ENCODE results near the gene TUBA4B. TPM values are rescaled to one million over a fixed set of nuclear protein-coding genes. Genes with fewer than 3 reads are reported as not detected.
A peak's percentile ranks its signal among the peaks of the same experiment; 100 is the strongest.

Gene TUBA4B
- total RNA-seq, 1 experiment from 2014 or later, result not detected

- Mint-ChIP-seq H3K4me3 (ENCODE audit: unreplicated experiment) (peak overlapping the region; percentile 96), H3K36me3 (ENCODE audit: insufficient read depth, unreplicated experiment) (peaks cover 35% of the 10 kb centered on the region), H3K27me3 (ENCODE audit: insufficient read depth, unreplicated experiment) (no peaks in the 10 kb centered on the region), H3K4me1 (ENCODE audit: low read depth, unreplicated experiment) (no peaks in the 10 kb centered on the region), H3K9me3 (ENCODE audit: unreplicated experiment) (no peaks in the 10 kb centered on the region), H3K27ac (ENCODE audit: unreplicated experiment) (peak overlapping the region; percentile 95)
- Histone ChIP-seq H3K4me3 (ENCODE audit: low read depth, low read length) (peak overlapping the region; percentile 89), H3K9me3 (no peaks in the 10 kb centered on the region), H3K4me1 (peaks cover 18% of the 10 kb centered on the region), H3K36me3 (ENCODE audit: control insufficient read depth, insufficient read depth, low read length) (peaks cover 3% of the 10 kb centered on the region), H3K27me3 (replicated peaks; ENCODE audit: control insufficient read depth, insufficient read depth, low read length) (no peaks in the 10 kb centered on the region)
- intact Hi-C loops (cut with micrococcal nuclease; ENCODE audit: unreplicated experiment), result loop anchor here (1.0 to 5.0 kb wide), 6 partner anchors 11 to 169 kb away; partner anchors contain the start of genes DNAJB2, DNPEP and NHEJ1
- TF ChIP-seq, protein P1, sequence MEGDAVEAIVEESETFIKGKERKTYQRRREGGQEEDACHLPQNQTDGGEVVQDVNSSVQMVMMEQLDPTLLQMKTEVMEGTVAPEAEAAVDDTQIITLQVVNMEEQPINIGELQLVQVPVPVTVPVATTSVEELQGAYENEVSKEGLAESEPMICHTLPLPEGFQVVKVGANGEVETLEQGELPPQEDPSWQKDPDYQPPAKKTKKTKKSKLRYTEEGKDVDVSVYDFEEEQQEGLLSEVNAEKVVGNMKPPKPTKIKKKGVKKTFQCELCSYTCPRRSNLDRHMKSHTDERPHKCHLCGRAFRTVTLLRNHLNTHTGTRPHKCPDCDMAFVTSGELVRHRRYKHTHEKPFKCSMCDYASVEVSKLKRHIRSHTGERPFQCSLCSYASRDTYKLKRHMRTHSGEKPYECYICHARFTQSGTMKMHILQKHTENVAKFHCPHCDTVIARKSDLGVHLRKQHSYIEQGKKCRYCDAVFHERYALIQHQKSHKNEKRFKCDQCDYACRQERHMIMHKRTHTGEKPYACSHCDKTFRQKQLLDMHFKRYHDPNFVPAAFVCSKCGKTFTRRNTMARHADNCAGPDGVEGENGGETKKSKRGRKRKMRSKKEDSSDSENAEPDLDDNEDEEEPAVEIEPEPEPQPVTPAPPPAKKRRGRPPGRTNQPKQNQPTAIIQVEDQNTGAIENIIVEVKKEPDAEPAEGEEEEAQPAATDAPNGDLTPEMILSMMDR (IDR thresholded peaks at IDR 0.05; ENCODE audit: insufficient read depth in 1 of 2, low read depth in 1 of 2, low read length in 1 of 2, severe bottlenecking in 1 of 2, unreplicated experiment in 1 of 2), result no peak
- TSS peak; percentile 9 for BruUV-seq (replicated peaks)
- ChIA-PET POLR2A (interaction anchor here (0.6 to 3.0 kb wide), 9 partner anchors 11 to 216 kb away, joined by 5 to 27 read pairs (median 7); partner anchors contain the start of genes ANKZF1, ATG9A, CNPPD1 and GLB1L), CTCF (interaction anchor here (1.1 to 2.5 kb wide), 6 partner anchors 31 to 189 kb away, joined by 3 to 18 read pairs (median 5); partner anchors contain the start of gene DNAJB2)
- peak; percentile 63 to 71 for DNase-seq
Measured at GRCh38 chr2:219218217-219218731, 34.8 kb upstream of the TUBA4B start.

DNA sequence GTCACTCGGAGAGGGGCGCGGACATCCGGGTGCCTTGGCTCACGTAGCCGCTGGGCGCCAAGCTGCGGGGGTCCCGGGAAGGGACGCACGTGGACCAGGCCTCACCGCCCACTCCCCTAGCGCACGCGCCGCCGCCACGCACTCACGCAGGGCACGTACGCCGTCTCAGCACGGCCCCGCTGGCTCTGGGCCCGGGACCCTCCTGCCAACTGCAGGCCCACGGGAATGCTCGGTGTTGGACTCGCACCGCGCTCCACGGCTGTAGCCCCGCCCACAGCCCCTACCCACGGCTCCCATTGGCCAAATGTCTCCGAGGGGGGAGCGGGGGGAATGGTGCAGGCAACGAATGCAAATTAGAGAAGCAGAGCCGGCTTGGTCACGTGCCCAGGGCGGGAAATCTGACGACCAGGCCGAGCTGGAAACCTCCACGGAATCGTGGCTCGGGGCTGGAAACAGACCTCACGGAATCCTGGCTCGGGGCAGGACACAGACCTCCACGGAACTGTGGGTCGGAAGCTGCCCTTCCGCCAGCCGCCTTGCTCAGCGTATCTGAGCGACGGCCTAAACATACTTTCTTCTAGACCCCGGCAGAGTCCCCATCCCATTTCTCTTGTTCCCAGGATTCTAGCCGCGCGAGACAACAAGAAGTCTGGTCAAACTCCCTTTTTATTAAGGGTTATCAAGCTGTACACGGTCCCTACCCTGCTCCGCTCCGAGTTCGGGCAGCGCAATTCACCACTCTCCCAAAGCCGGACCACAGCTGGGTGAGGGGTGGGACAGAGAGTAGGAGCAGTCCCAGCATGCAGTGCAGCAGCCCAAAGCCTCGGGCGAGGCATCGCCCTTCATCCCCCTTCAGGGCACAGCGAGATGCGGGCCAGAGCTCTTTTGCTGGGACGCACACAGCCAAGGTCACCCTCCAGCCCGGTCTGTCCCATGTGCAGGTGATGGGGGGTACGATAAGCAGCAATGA lies 34.0 kb upstream of the TUBA4B start, which contains the start of gene ABCB6:
Gene ABCB6, minus strand, starts transcription at position 227 of the 970 bp plus-strand sequence. CDS start 285 bp downstream, outside the sequence.
- intact Hi-C loops (cut with micrococcal nuclease; ENCODE audit: unreplicated experiment), result loop anchor here (1.0 to 5.0 kb wide), 7 partner anchors 10 to 168 kb away; partner anchors contain the start of genes ANKZF1, ATG9A, DNAJB2 and DNPEP
- DNase-seq, result peak; percentile 97
- H3K27me3 ChIP-seq (replicated peaks; ENCODE audit: control insufficient read depth, insufficient read depth, low read length), result no peaks in the 10 kb centered on the region
- H3K4me1 ChIP-seq, result peaks cover 18% of the 10 kb centered on the region
- no peaks in the 10 kb centered on the region for H3K9me3 ChIP-seq
- POLR2A ChIA-PET, result interaction anchor here (0.9 to 3.0 kb wide), 8 partner anchors 10 to 169 kb away, joined by 3 to 27 read pairs (median 8); partner anchors contain the start of genes ANKZF1, ATG9A, CNPPD1 and DNPEP
- H3K27ac Mint-ChIP-seq (ENCODE audit: unreplicated experiment), result peak within 1 kb of the TSS; percentile 95
- CTCF ChIA-PET, result interaction anchor here (0.6 to 2.5 kb wide), 9 partner anchors 30 to 217 kb away, joined by 3 to 18 read pairs (median 3); partner anchors contain the start of gene DNAJB2
- no peaks in the 10 kb centered on the region for H3K27me3 Mint-ChIP-seq (ENCODE audit: insufficient read depth, unreplicated experiment)
- H3K4me1 Mint-ChIP-seq (ENCODE audit: low read depth, unreplicated experiment), result no peaks in the 10 kb centered on the region
- BruUV-seq (replicated peaks), result TSS peak; percentile 77
- H3K4me3 Mint-ChIP-seq (ENCODE audit: unreplicated experiment), result peak within 1 kb of the TSS; percentile 96
- peaks cover 3% of the 10 kb centered on the region; the same call in 1 of the 2 replicates for H3K36me3 ChIP-seq (ENCODE audit: control insufficient read depth, insufficient read depth, low read length)
- no peaks in the 10 kb centered on the region for H3K9me3 Mint-ChIP-seq (ENCODE audit: unreplicated experiment)
- H3K36me3 Mint-ChIP-seq (ENCODE audit: insufficient read depth, unreplicated experiment), result peaks cover 39% of the 10 kb centered on the region
- TF ChIP-seq, protein P1 (IDR thresholded peaks at IDR 0.05; ENCODE audit: insufficient read depth in 1 of 2, low read depth in 1 of 2, low read length in 1 of 2, severe bottlenecking in 1 of 2, unreplicated experiment in 1 of 2), result no peak
- H3K4me3 ChIP-seq (ENCODE audit: low read depth, low read length), result peak within 1 kb of the TSS; percentile 89

Data from Caco-2 (cell line).